GM19455 (cell line): ENCODE data around the gene LDB3.
"Not testable (repeated sequence)": the region's sequence is repeated elsewhere in the genome, so short reads cannot be mapped to it uniquely, and the experiment has no call there.

Source experiments
- ATAC-seq: cut with Tn5 transposase; IDR thresholded peaks from one replicate; pipeline ENCODE4 v1.9.1; 2021; ENCODE audit not compliant: unreplicated experiment

Gene LDB3, protein sequence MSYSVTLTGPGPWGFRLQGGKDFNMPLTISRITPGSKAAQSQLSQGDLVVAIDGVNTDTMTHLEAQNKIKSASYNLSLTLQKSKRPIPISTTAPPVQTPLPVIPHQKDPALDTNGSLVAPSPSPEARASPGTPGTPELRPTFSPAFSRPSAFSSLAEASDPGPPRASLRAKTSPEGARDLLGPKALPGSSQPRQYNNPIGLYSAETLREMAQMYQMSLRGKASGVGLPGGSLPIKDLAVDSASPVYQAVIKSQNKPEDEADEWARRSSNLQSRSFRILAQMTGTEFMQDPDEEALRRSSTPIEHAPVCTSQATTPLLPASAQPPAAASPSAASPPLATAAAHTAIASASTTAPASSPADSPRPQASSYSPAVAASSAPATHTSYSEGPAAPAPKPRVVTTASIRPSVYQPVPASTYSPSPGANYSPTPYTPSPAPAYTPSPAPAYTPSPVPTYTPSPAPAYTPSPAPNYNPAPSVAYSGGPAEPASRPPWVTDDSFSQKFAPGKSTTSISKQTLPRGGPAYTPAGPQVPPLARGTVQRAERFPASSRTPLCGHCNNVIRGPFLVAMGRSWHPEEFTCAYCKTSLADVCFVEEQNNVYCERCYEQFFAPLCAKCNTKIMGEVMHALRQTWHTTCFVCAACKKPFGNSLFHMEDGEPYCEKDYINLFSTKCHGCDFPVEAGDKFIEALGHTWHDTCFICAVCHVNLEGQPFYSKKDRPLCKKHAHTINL

GRCh38 chr10:86668297-86669165 is at the start of gene LDB3:
Gene LDB3, plus strand, starts transcription at chr10:86668511. Its CDS starts 181 bp downstream, at chr10:86668692.
- no peak for ATAC-seq

DNA sequence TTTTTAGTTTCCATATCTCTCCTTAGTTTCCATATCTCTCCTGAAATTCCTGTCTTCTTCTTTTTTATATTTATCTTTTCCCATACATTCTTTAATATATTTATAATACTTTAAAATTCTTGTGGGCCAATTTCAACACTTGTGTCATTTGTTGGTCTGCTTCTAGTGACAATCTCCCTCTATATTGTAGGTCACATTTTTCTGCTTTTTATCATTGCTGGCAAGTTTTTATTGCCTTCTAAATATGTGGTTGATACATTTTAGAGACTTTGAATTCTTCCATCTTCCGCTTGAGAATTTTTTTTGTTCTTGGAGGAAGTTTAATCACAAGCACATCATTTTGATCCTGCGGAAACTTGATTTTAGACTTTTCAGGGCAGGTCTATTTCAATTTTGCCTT is 40.0 kb upstream of the LDB3 start:
- ATAC-seq: no peak

GRCh38 chr10:86630079-86630478 is 38.2 kb upstream of the LDB3 start:
- no peak for ATAC-seq

DNA sequence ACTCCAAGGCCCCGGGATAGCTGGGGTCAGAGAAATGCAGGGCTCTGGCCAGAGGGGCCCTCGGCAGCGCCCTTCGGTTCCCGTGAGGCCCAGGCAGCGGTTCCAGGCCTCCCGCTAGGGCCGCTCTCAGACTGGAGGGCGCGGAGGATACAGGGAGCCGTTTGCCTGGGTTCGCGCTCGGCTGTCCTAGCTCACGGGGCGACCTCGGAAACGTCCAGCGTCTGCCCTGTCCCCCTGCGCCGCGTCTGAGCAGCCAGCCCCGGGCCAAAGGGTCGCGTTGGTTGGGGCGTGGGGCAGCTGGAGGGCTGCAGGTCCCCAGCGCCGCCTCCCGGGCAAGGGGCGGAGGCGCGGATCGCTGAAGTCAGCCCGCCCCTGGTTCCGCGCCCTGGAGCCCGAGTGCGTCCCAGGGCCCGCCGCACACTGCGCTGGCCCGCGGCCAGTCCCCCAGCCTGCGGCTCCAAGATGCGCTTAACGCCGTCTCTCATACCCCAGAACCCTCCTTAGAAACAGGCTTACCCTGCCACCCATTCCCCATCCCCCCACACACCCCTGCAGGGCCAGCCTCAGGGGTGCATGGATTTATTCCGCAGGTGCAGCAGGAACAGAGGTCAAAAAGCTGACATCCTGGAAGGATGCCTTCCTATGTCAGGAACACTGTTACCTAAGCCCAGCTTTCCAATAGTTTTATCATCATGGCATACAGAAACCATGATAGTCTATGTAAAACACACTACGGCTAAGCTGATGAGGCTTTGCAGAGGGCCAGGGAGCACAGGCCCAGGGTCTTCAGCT is 36.1 kb upstream of the LDB3 start:
- ATAC-seq: no peak

GRCh38 chr10:86632951-86633350 is 35.4 kb upstream of the LDB3 start:
- no peak for ATAC-seq

DNA sequence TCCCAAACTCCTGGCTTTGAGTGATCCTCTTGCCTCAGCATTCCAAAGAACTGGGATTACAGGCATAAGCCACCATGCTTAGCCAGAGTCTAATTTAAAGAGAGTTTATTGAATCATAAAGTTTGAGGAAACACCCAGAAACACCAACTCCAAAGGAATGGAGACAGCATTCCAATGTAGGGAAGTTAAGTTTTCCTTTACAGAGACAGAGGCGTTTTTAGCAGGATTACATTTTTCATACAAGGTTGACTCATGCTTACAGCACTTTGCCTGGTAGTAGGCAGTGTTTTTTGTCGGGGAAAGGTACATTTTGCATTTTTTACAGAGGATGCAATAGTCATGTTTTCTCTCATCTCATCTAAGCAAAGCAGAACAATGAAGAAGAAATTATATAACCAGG is 32.9 kb upstream of the LDB3 start:
- no peak for ATAC-seq

- no peak for ATAC-seq
These were observed 32.0 kb upstream of the LDB3 start for GRCh38 chr10:86636311-86636710.

GRCh38 chr10:86642021-86642420 is 26.3 kb upstream of the LDB3 start:
- ATAC-seq: no peak

DNA sequence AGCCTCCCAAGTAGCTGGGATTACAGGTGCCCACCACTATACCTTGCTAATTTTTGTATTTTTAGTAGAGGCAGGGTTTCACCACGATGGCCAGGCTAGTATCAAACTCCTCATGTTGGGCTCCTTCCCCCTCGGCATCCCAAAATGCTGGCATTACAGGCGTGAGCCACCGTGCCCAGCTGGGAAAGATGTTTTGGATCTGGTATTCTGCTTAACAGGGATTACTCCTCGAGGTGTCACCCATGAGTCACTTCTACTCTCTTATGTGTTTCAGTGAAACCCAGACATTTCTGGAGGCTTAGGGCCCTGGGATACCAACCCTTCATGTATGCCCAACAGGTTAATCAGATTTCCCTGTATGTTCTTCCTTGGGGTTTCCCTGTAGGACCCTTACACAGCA is 25.8 kb upstream of the LDB3 start:
- no peak for ATAC-seq

- ATAC-seq: no peak
These were observed 24.0 kb upstream of the LDB3 start for GRCh38 chr10:86644152-86644793.

- no peak for ATAC-seq
These were observed 23.4 kb upstream of the LDB3 start for GRCh38 chr10:86644794-86645445.

DNA sequence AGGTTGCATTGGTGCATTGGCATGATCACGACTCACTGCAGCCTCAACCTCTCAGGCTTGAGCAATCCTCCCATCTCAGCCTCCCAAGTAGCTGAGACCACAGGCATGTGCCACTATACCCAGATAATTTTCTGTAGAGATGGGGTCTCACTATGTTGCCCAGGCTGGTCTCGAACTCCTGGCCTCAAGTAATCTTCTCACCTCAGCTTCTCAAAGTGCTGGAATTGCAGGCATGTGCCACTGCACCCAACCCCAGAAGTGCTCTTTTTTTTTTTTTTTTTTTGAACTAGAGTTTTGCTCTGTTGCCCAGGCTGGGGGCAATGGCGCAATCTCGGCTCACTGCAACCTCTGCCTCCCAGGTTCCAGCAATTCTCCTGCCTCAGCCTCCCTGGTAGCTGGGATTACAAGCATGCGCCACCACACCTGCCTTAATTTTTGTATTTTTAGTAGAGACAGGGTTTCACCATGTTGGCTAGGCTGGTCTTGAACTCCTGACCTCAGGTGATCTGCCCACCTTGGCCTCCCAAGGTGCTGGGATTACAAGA is 22.6 kb upstream of the LDB3 start:
- ATAC-seq: not testable (repeated sequence)

GRCh38 chr10:86646532-86646931 is 21.8 kb upstream of the LDB3 start:
- no peak for ATAC-seq

DNA sequence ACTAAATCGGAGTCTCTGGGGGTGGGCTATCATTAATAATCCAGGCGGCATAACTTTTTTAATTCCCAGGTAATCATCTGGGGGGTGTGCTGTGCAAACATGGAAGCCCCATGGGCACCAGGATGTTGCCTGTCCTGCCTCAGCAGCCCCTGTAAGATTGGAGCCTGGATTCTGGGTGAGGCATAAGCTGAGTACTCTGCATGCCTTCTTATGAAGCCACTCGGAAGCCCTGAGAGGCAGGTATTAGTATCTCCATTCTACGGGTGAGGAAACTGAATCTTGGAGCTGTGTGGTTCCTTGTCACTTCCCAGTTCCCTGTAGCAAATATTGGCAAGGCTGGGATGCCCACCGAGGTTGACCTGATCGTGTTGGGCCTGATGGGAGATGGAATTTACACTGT is 21.4 kb upstream of the LDB3 start:
- no peak for ATAC-seq

DNA sequence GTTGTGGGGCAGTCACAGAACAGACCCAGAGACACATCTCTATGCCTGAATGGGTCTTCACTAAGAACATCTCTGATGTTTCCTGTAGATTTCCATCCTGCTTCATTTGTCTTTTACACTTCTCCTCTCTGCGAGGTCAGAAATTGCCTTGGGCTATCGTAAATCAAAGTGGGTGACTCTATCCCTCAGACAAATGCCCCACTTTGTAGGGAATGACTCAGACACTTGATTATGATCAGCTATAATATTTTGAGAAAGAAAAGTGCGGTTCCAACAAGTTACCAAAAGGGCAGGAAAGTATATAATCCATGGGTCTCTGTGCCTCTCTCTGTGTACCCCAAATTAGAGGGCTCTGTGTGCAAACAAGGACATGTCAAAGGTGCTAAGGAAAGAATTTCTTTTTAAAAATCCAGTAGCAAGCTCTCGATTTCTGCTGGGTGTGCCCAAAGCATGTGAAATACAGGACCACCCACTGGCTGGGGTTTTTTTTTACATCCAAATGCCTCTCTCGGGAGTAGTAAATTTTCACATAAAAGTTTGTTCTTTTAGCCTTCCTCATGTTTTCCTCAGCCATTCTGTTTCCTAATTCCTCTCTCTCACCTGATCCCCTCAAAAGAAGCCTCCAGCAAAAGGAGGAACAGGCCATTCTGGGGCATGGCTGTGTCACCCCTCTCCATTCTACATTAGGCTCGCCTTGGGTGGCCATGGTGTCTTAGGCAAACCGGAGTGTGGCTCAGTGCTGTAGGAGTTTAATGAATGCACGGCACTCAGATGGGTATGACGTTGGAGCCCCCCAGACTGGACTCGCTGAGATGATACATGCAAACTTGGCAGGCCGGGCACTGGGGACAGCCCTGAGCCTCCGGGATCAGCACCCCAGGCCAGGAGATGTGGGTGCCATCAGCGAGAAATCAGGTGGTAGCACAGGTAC is 20.3 kb upstream of the LDB3 start:
- ATAC-seq: no peak

GRCh38 chr10:86648704-86649427 is 19.4 kb upstream of the LDB3 start:
- ATAC-seq: no peak

DNA sequence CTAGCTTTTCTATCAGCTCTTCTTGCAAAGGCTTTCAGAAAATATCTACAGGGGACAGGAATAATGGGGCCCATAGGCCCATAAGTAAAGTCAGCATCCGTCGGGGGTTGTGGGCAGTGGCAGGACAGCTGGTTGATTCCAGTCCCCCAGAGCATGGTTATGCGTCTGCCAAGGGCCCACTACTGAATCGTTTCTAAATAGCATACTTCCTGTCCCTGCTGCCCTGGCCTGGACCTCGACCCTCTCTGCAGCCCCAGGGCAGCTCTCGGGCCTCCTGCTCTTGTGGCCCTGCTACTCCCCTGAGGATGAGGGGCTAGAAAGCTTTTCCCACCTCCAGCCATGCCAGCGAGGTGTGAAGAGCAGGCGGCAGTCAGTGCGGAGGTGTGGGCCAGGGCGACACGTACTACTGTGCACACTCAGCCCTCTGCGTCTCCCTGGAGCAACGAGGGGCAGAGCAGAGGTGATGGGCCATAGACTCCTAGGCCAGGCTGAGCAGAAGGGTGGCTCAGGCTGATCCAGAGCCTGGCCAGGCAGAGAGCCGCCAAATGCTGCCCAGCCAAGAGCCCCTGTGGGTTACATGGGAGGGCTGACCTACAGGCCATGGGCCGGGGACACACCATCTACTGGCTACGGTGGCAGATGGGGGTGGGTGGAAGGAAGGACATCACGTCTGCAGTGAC is 18.7 kb upstream of the LDB3 start:
- ATAC-seq: no peak
